Fibroblast of villous mesenchyme (primary cell): ENCODE measurements around the gene SYNPO2. TPM values are rescaled to one million over a fixed set of nuclear protein-coding genes. Genes with fewer than 3 reads are reported as not detected.
"Not testable (repeated sequence)": the region's sequence is repeated elsewhere in the genome, so short reads cannot be mapped to it uniquely, and the experiment has no call there.

Source experiments
- DNase-seq: peaks from one replicate; pipeline ENCODE4 v3.0.0-alpha.2; 2010; ENCODE audit warnings: low read depth
- H3K4me3 ChIP-seq: 2 replicates; pipeline ENCODE4 v1.5.1; 2011; ENCODE audit warnings: low read depth, mild to moderate bottlenecking, low read length
- CTCF ChIP-seq: IDR thresholded peaks from 2 replicates; pipeline ENCODE4 v1.5.1; 2012; ENCODE audit warnings: low read depth, mild to moderate bottlenecking, low read length; ENCODE audit not compliant: insufficient read depth
- total RNA-seq: library from RNA; depleted of rRNA; stranded (reverse); fragments of >200 nt; gene quantifications from 2 replicates; pipeline ENCODE4 v1.2.3, GENCODE V29; 2012

The SYNPO2 gene
- total RNA-seq, 1 donor: 194 TPM

- H3K4me3 ChIP-seq: no peak overlapping the region
- TF ChIP-seq CTCF: no peak
- no peak for DNase-seq
These were observed 126.0 kb downstream of the SYNPO2 start for GRCh38 chr4:119014658-119015057.

GRCh38 chr4:119016636-119017035 lies 128.0 kb downstream of the SYNPO2 start:
- peak; percentile 82 for DNase-seq
- TF ChIP-seq CTCF: no peak
- no peak overlapping the region for H3K4me3 ChIP-seq

GRCh38 chr4:119017636-119018035 lies 129.0 kb downstream of the SYNPO2 start:
- no peak for DNase-seq
- TF ChIP-seq CTCF: no peak

GRCh38 chr4:119020158-119020557 lies 131.5 kb downstream of the SYNPO2 start:
- no peak overlapping the region for H3K4me3 ChIP-seq
- DNase-seq: peak; percentile 33
- no peak for TF ChIP-seq CTCF

More at GRCh38 chr4:119017636-119018035, 129.0 kb downstream of the SYNPO2 start:
- H3K4me3 ChIP-seq: no peak overlapping the region

- DNase-seq, H3K4me3 ChIP-seq: not testable (repeated sequence)
These were observed 133.9 kb downstream of the SYNPO2 start for GRCh38 chr4:119022520-119022919.

GRCh38 chr4:119024102-119024501 lies 135.4 kb downstream of the SYNPO2 start:
- no peak overlapping the region for H3K4me3 ChIP-seq
- DNase-seq: peak; percentile 46
- no peak for TF ChIP-seq CTCF

GRCh38 chr4:119025420-119025819 lies 136.8 kb downstream of the SYNPO2 start:
- no peak for TF ChIP-seq CTCF
- H3K4me3 ChIP-seq: no peak overlapping the region
- peak; percentile 57 for DNase-seq
